Body of pancreas (tissue), 4 donors: ENCODE results near the gene ADGRD1. TPM values are rescaled to one million over a fixed set of nuclear protein-coding genes. Genes with fewer than 3 reads are reported as not detected.

Experiments used
- ATAC-seq: fragments of 150-250 bp; one replicate; pipeline ENCODE4 v1.9.1; 2016
- DNase-seq, 4 donors: peaks; one replicate each; pipeline ENCODE4 v3.0.0-alpha.2; 2019
- H3K27ac ChIP-seq, 4 donors: fragments of 200-600 bp; sonication (generic); 1 replicate in 3 of 4; 2 replicates in 1 of 4; pipeline versions ENCODE4 v1.5.1 to v1.6.1; 2016 to 2019; ENCODE audit warnings: mild to moderate bottlenecking in 1 of 4, mixed read lengths in 1 of 4, moderate library complexity in 1 of 4
- H3K27me3 ChIP-seq, 2 donors: fragments of 200-600 bp; sonication (generic); one replicate each; pipeline ENCODE4 v1.6.0; 2016; ENCODE audit warnings: mild to moderate bottlenecking in 1 of 2
- H3K36me3 ChIP-seq, 2 donors: fragments of 200-600 bp; sonication (generic); replicated peaks in 1 of 2; 2 replicates each; pipeline ENCODE4 v1.5.1; 2016; ENCODE audit warnings: low read depth in 2 of 2; ENCODE audit not compliant: insufficient read depth in 1 of 2
- H3K4me1 ChIP-seq: fragments of 200-600 bp; sonication (generic); one replicate; pipeline ENCODE4 v1.6.0; 2016
- H3K4me3 ChIP-seq, 2 donors: fragments of 200-600 bp; sonication (generic); 1 replicate in 1 of 2; 2 replicates in 1 of 2; pipeline ENCODE4 v1.5.1; 2016 to 2019
- H3K9me3 ChIP-seq, 3 donors: fragments of 200-600 bp; sonication (generic); 1 replicate in 2 of 3; 2 replicates in 1 of 3; pipeline ENCODE4 v1.5.1; 2016
- POLR2A ChIP-seq, 3 donors: fragments of 450-650 bp; IDR thresholded peaks; one replicate each; pipeline ENCODE4 v1.6.1; 2016; ENCODE audit warnings: antibody characterized with exemption in 3 of 3, mild to moderate bottlenecking in 2 of 3
- WGBS, 2 donors: methylation state at CpG; one replicate each; pipeline ENCODE4 v1.1.5; 2017; 5-methylcytosine and 5-hydroxymethylcytosine counted together
- intact Hi-C: fragments of 100-400 bp; cut with DNase I; formaldehyde crosslinking; loops from one replicate; pipeline ENCODE4 v1.15.1; 2023
- small RNA-seq: library from RNA; depleted of rRNA; stranded (forward); fragments of <200 nt; gene quantifications from one replicate; pipeline ENCODE3, GENCODE V24; 2016
- total RNA-seq, 2 donors: library from RNA; depleted of rRNA; stranded (reverse); fragments of >200 nt; gene quantifications; one replicate each; pipeline ENCODE4 v1.1.0, GENCODE V29; 2016
- TF ChIP-seq, protein P1 (sequence below), 7 experiments: fragments of 450-650 bp in 4 of 7; fragments of 200-600 bp in 3 of 7; sonication (generic) in 3 of 7; IDR thresholded peaks; one replicate each; pipeline ENCODE4 v1.5.1; 2016 to 2019; ENCODE audit warnings: antibody characterized with exemption in 7 of 7

The ADGRD1 gene
- total RNA-seq, 2 donors from 2014 or later, result 4.4 to 4.9 TPM

DNA sequence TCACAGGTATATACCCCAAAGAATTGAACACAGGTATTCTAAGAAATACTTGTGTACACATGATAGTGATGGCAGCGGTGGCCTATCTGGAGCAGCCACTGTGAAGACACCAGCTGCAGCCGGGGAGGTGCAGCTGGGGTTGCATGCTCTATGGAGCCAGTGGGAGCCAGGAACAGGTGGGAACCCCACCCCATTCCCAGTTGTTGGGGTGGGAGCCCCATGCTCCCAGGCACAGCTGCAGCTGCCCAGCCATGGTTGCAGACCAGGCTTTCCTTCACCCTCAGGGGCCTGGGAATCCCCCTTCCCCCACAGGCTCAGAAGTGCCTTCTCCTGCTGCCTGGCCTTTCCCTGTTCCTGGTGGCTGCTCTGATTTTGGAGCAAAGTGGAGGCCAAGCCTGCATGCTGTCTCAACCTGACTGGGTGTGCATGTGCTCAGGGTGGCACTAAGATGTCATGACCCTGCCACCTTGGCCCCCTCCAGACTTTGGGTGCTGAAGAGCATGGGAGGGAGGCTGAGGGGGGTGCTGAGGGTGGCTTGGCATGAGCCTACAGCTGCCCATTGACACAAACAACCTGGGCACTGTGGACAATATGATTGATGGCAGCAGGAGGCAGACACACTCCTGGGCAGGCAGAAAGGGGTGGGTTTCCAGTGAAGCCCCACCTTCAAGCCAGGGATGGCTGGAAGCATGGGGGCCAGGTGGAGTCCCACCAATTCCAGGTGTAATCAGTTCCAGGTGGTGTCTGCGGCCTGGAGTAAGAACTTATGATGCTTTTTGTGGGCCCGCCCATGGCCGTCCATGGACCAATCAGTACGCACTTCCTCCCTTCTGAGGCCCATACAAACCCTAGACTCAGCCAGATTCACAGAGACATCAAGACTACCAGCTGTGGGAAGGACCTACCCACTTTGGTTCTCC is 234.7 kb downstream of the ADGRD1 start:
- WGBS, 2 donors, result 90 to 96% methylated on average over 5 to 6 of the region's 6 CpGs
- H3K27ac ChIP-seq, result no peak overlapping the region
- no peak for TF ChIP-seq POLR2A (IDR thresholded peaks at IDR 0.05)
- TF ChIP-seq, protein P1, sequence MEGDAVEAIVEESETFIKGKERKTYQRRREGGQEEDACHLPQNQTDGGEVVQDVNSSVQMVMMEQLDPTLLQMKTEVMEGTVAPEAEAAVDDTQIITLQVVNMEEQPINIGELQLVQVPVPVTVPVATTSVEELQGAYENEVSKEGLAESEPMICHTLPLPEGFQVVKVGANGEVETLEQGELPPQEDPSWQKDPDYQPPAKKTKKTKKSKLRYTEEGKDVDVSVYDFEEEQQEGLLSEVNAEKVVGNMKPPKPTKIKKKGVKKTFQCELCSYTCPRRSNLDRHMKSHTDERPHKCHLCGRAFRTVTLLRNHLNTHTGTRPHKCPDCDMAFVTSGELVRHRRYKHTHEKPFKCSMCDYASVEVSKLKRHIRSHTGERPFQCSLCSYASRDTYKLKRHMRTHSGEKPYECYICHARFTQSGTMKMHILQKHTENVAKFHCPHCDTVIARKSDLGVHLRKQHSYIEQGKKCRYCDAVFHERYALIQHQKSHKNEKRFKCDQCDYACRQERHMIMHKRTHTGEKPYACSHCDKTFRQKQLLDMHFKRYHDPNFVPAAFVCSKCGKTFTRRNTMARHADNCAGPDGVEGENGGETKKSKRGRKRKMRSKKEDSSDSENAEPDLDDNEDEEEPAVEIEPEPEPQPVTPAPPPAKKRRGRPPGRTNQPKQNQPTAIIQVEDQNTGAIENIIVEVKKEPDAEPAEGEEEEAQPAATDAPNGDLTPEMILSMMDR (IDR thresholded peaks at IDR 0.05), result no peak
- no peak for ATAC-seq
- intact Hi-C loops, result no loop called here
- no peaks in the 10 kb centered on the region for H3K27me3 ChIP-seq
- peaks cover 0 to 14% (median 0%) of the 10 kb centered on the region in 3 donors for H3K9me3 ChIP-seq
- DNase-seq, result no peak
- H3K36me3 ChIP-seq, result no peaks in the 10 kb centered on the region
- H3K4me1 ChIP-seq, result no peaks in the 10 kb centered on the region
- H3K4me3 ChIP-seq, result no peak overlapping the region

DNA sequence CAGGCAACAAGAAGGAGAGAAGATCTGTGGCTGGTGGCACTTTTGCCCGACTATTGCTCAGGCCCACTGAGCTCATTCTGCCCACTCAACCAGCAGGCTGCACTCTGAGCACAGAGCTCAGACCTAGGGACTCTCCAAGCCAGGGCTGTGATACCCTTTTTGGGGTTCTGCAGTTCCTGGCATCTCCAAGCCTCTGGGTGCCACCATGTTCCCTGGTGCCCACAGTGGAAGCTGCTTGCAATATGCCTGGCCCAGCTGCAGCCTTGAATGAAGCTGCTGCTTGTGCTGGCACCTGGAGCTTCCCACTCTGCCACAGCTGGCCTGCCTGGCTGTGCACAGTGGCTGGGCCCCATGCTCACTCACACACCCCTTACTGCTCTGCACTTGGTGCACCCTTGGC is 236.1 kb downstream of the ADGRD1 start:
- Histone ChIP-seq H3K4me3 (no peak overlapping the region), H3K9me3 (peaks cover 0 to 4% (median 0%) of the 10 kb centered on the region in 3 donors), H3K27me3 (no peaks in the 10 kb centered on the region), H3K36me3 (no peaks in the 10 kb centered on the region), H3K27ac (no peak overlapping the region), H3K4me1 (no peaks in the 10 kb centered on the region)
- ATAC-seq, result no peak
- TF ChIP-seq, protein P1 (IDR thresholded peaks at IDR 0.05), result no peak
- TF ChIP-seq POLR2A (IDR thresholded peaks at IDR 0.05), result no peak
- 53 to 89% methylated on average over 1 of the region's 1 CpG for WGBS, 2 donors
- intact Hi-C loops, result no loop called here
- no peak for DNase-seq

DNA sequence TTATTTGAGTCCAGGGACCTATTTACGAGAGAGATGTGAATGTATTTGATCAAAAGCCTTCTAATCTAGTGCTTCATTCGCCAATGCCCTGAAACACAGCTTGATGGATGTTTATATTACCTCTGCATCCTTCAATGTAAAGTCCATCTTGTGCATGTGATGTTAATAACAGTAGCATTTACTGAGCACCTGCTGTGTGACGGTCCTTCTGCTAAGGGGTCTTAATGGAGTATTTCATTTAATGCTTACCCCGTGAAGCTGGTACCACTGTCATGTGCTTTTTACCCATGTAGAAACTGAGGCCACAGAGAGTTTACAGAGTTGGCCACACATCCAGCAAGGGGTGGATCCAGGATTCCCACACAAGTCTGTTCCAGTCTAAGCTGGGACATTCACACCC is 237.3 kb downstream of the ADGRD1 start:
- H3K4me1 ChIP-seq, result no peaks in the 10 kb centered on the region
- H3K27me3 ChIP-seq, result no peaks in the 10 kb centered on the region
- ATAC-seq (no peak), DNase-seq (no peak)
- no peaks in the 10 kb centered on the region for H3K36me3 ChIP-seq
- TF ChIP-seq POLR2A (IDR thresholded peaks at IDR 0.05), result no peak
- TF ChIP-seq, protein P1 (IDR thresholded peaks at IDR 0.05), result no peak
- no peaks in the 10 kb centered on the region for H3K9me3 ChIP-seq
- intact Hi-C loops, result no loop called here
- 69 to 72% methylated on average over 4 of the region's 4 CpGs for WGBS, 2 donors
- H3K27ac ChIP-seq, result no peak overlapping the region
- no peak overlapping the region for H3K4me3 ChIP-seq

Small RNA genes within 50 kb of the gene (small RNA-seq; reads per million reads assigned to genes)
- not detected for gene RF00019

Other genes starting within 250 kb of the ADGRD1 start
- 10 to 100 TPM in 1 of 2 donors, 1 to 10 TPM in 1; 7.3 to 27.4 TPM for gene RIMBP2, start 237.6 kb upstream of the ADGRD1 start, total RNA-seq
- 10 to 100 TPM; 17.1 to 18.8 TPM for gene STX2, start 114.7 kb upstream of the ADGRD1 start, total RNA-seq
- 100 to 1,000 TPM in 1 of 2 donors, 10 to 100 TPM in 1; 79.1 to 115 TPM for gene RAN, start 81.8 kb upstream of the ADGRD1 start, total RNA-seq